GM13977 (cell line): ENCODE data around the gene EXOC2.

ENCODE experiments used
- DNase-seq: peaks from one replicate; pipeline ENCODE4 v3.0.0; 2012; ENCODE audit warnings: low spot score
- CTCF ChIP-seq: IDR thresholded peaks from 2 replicates; pipeline ENCODE4 v1.5.1; 2012; ENCODE audit warnings: mild to moderate bottlenecking, control low read depth; ENCODE audit not compliant: insufficient read depth; ENCODE audit errors: extremely low read depth, missing control alignments
- in situ Hi-C: fragments of 300-500 bp; cut with MboI; formaldehyde crosslinking; loops from one replicate; pipeline ENCODE4 v1.12.0; 2022; ENCODE audit warnings: low sequenced_read_pairs, low pct_unique_long_range_greater_than_20kb, mixed read lengths, inconsistent platforms; ENCODE audit not compliant: unreplicated experiment

The EXOC2 gene

GRCh38 chr6:452301-453067 lies 240.5 kb downstream of the EXOC2 start:
- DNase-seq: no peak

GRCh38 chr6:451847-452246 lies 241.1 kb downstream of the EXOC2 start:
- TF ChIP-seq CTCF: no peak
- in situ Hi-C loops: no loop called here

More at GRCh38 chr6:452301-453067, 240.5 kb downstream of the EXOC2 start:
- TF ChIP-seq CTCF: no peak
- in situ Hi-C loops: no loop called here

GRCh38 chr6:451336-451735 lies 241.6 kb downstream of the EXOC2 start:
- TF ChIP-seq CTCF: no peak
- in situ Hi-C loops: no loop called here
- DNase-seq: no peak

More at GRCh38 chr6:451847-452246, 241.1 kb downstream of the EXOC2 start:
- DNase-seq: no peak

- TF ChIP-seq CTCF: no peak
- DNase-seq: no peak
- in situ Hi-C loops: no loop called here
These were observed 243.2 kb downstream of the EXOC2 start for GRCh38 chr6:449486-450419.

GRCh38 chr6:449057-449430 lies 243.9 kb downstream of the EXOC2 start:
- DNase-seq: no peak
- no peak for TF ChIP-seq CTCF
- in situ Hi-C loops: no loop called here

GRCh38 chr6:448296-449056 lies 244.5 kb downstream of the EXOC2 start:
- no peak for DNase-seq
- TF ChIP-seq CTCF: no peak
- in situ Hi-C loops: no loop called here
